Neuron (in vitro differentiated cells): ENCODE measurements around the gene FHAD1.

Experiments used
- H2AFZ ChIP-seq: one replicate; pipeline ENCODE4 v1.6.1; 2013; ENCODE audit warnings: low read depth, mild to moderate bottlenecking, inconsistent platforms, low read length, moderate library complexity
- H3K27me3 ChIP-seq: one replicate; pipeline ENCODE4 v1.6.1; 2013; ENCODE audit warnings: low read length; ENCODE audit not compliant: insufficient read depth
- H3K36me3 ChIP-seq: one replicate; pipeline ENCODE4 v1.6.1; 2013; ENCODE audit warnings: low read length; ENCODE audit not compliant: insufficient read depth
- H3K4me1 ChIP-seq: one replicate; pipeline ENCODE4 v1.6.1; 2013; ENCODE audit warnings: low read length; ENCODE audit not compliant: insufficient read depth
- H3K4me3 ChIP-seq: 2 replicates; pipeline ENCODE4 v1.5.1; 2013; ENCODE audit warnings: mild to moderate bottlenecking, low read length, moderate library complexity
- H3K9me3 ChIP-seq: one replicate; pipeline ENCODE4 v1.6.1; 2013; ENCODE audit warnings: low read length

FHAD1 gene

DNA sequence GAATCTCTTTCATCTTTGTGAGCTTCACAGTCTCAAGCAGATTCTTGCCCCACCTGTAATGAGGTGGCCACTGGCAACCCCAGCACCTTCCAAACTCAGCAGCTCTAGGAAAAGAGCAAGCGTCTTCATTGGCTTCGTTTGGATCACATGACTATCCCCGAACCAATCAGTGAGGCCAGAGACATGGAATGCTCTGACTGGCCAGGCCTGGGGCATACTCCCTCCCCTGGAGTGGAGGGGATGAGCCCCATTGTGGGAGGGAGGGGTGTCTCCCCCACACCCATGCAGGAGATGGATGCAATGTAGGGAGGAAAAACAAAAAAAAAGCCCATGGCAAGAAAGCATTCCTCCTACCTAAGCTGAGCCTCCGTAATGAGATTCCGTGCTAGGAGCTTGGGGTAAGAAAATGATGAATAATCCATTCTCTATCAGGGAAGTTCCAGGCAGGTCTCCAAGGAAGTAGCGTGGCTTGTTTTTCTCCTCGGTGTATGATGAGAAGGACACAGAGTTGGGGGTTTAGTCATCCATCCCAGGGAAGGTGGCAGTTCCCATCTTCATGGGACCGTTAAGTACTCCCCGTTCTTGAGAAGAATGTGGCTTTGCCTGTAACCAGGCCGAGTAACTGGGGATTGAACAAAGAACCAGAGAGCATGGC lies 32.7 kb downstream of the FHAD1 start:
- Histone ChIP-seq H3K27me3 (no peaks in the 10 kb centered on the region), H3K9me3 (peaks cover 2% of the 10 kb centered on the region), H3K36me3 (no peaks in the 10 kb centered on the region), H3K4me1 (peaks cover 8% of the 10 kb centered on the region), H2AFZ (no peak overlapping the region), H3K4me3 (no peak overlapping the region)

DNA sequence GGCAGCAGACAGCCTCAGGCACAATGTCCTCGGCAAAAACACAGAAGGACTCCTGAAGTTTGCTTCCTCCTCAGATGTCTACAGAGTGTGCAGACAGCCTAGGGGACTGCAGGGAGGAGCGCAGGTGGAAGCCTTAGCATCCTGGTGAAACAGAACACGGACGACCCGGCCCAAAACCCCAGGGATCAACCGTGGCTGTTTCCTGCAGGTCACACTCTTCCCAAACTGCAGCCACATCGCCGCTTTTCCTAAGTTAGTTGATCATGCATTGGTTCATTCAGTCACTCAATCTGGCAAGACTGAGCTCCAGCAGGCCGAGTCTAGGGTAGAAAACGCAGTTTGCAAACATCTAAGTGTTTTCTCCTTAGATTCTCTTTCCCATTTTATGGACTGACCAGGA lies 33.4 kb downstream of the FHAD1 start:
- H2AFZ ChIP-seq: no peak overlapping the region
- H3K4me1 ChIP-seq: peaks cover 5% of the 10 kb centered on the region
- H3K36me3 ChIP-seq: no peaks in the 10 kb centered on the region
- H3K9me3 ChIP-seq: peaks cover 2% of the 10 kb centered on the region
- H3K27me3 ChIP-seq: no peaks in the 10 kb centered on the region
- H3K4me3 ChIP-seq: no peak overlapping the region

DNA sequence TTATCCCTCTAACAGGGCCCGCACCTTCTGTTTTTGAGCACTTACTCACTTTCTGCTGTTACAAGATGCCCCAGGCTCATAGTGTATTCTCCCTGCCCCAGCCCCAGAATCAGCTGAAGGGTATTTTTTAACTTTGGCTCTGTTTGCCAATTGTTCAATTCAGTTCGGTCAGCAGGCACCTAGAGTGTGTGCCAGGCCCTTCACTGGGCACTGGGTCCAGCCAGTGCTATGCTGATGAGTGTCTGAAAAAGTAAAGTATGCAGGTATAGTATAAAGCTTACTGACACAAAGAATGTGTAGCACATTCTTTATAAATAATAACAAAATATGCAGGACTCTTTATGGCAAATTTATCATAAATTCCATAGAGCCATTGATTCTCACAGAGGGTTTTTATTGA lies 35.0 kb downstream of the FHAD1 start:
- H3K27me3 ChIP-seq: no peaks in the 10 kb centered on the region
- H3K4me1 ChIP-seq: no peaks in the 10 kb centered on the region
- no peak overlapping the region for H2AFZ ChIP-seq
- H3K4me3 ChIP-seq: no peak overlapping the region
- peaks cover 2% of the 10 kb centered on the region for H3K9me3 ChIP-seq
- H3K36me3 ChIP-seq: no peaks in the 10 kb centered on the region

DNA sequence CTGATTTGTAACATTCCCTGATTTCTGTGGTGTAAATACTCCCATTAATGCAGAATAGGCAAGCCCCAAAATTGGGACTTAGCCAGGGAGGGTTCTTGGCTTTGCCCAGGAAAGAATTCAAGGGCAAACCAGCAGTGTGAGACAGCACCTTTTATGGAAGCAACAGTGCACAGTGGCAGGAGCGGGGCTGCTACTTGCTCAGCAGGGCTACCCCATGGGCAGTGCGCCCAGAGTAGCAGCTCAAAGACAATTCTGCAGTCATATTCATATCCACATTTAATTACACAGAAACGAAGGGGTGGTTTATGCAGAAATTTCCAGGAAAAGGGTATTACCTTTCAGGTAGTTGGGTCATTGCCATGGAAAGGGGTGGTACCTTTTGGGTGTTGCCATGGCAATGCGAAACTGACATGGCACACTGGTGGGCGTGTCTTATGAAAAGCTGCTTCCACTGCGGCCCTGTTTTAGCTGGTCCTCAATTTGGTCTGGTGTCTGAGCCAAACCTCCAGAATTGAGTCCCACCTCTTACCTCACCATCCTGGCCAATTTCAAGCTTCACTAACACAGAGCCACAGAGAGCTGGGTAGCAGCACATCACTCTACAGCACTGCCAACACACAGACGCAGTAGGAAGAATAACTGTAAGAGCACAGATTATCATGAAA lies 35.9 kb downstream of the FHAD1 start:
- Histone ChIP-seq H3K36me3 (no peaks in the 10 kb centered on the region), H2AFZ (no peak overlapping the region), H3K4me3 (no peak overlapping the region), H3K4me1 (no peaks in the 10 kb centered on the region), H3K9me3 (peaks cover 2% of the 10 kb centered on the region), H3K27me3 (no peaks in the 10 kb centered on the region)

DNA sequence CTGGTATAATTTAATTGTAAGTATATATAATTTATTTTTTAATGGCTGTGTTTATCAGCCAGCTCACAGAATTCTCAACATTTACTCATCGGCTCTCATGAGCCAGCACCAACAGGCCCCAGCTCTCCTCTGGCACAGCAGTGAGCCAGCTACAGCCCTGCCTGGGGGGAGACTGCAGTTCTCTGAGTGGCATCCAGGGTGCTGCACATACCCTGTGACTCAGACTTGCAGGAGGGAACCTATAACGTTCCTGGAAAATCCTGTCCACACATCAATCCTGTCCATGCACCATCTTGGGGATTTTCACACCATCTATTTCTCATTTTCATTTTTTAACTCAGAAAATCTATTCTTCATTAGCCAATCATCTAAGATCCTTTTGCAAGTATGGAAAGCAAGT lies 36.5 kb downstream of the FHAD1 start:
- Histone ChIP-seq H3K36me3 (no peaks in the 10 kb centered on the region), H3K4me3 (no peak overlapping the region), H3K4me1 (no peaks in the 10 kb centered on the region), H3K9me3 (peaks cover 2% of the 10 kb centered on the region), H2AFZ (no peak overlapping the region), H3K27me3 (peaks cover 5% of the 10 kb centered on the region)

DNA sequence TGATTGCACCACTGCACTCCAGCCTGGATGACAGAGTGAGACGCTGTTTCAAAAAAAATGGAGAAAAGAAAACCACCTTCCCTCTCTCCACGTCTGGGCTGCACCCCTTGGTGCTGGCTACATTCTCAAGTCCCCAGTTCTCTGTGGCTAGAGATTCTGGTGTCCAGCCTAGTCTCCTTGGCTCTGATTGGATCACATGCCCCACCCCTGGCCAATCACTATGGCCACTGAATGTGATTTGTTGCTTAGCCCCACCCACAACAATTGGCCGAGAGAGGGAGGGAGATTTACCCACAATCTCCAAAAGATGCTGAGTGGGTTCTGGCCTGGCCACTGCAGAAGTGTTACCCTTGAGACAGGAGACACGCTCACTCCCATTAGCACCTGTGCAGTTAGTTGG lies 39.4 kb downstream of the FHAD1 start:
- peaks cover 2% of the 10 kb centered on the region for H3K9me3 ChIP-seq
- H3K36me3 ChIP-seq: no peaks in the 10 kb centered on the region
- H3K4me1 ChIP-seq: no peaks in the 10 kb centered on the region
- no peak overlapping the region for H2AFZ ChIP-seq
- peaks cover 5% of the 10 kb centered on the region for H3K27me3 ChIP-seq
- H3K4me3 ChIP-seq: no peak overlapping the region

DNA sequence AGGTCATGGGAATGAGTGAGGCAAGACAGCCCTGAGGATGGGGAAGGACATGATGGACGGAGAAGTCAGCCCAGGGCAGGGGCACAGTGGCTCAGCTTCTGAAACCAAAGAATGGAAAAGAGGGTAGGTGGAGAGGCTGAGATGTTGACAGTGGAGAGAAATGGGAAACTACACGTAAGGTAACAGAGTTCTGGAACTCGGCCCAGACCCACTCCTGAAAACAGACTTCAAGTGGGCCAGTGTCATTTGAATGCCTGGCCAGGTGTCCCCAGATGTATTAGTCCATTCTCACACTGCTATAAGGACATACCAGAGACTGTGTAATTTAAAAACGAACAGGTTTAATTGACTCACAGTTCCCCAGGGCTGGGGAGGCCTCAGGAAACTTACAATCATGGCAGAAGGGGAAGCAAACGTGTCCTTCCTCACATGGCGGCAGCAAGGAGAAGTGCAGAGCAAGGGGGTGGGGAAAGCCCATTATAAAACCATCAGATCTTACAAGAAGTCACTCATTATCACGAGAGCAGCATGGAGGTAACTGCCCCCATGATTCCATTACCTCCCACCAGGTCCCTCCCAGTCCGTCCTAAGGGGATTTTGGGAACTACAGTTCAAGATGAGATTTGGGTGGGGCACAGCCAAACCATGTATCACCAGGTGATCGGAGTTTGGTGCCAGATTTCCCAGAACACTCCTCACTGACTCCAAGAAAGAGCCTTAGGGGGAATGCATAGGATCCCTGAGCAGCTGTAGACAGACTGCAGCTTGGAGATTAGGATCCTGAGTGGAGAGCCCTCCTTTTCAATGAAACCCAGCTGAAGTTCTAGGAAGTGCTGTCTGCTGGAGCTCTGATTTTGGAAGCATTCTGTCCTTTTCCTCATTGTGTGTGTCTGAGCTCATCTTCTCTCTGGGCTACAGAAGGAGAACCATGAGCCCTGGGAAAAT lies 40.3 kb downstream of the FHAD1 start:
- Histone ChIP-seq H3K27me3 (peaks cover 5% of the 10 kb centered on the region), H3K36me3 (no peaks in the 10 kb centered on the region), H3K9me3 (peaks cover 2% of the 10 kb centered on the region), H2AFZ (no peak overlapping the region), H3K4me3 (no peak overlapping the region), H3K4me1 (no peaks in the 10 kb centered on the region)

DNA sequence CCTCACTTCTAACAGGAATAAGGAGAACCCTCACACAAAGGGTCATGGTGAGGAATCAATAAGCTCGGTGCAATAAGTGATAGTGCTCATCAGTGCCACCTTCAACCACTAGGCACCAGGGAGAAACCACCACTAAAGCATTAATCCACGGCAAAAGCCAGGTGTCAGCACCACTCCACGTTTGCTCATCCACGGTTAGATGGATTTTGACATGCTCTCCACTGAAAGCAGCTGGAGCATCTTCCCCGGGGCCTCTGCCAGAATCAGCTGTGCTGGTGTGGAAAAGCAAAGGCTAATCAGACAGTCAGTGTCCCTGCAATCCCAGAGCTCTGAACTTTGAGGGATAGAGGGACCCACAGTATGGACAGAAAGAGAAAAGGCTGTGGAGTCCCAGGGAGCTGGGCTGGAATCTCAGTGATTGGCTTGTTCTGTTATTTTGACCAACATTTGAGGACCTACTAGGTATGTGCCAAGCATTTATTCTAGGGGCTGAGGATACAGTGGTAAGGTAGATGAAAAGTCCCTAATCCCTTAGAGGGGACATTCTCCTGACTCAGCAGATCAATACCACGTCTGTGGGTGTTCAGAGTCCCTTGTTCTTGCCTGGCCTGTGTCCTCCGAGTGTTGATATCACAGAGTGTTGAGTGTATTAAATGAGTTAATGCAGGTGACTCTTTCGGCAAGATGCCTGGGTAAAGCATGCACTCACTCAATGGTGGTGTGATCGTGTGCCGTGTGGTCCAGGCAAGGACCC lies 41.3 kb downstream of the FHAD1 start:
- H3K36me3 ChIP-seq: no peaks in the 10 kb centered on the region
- H3K4me1 ChIP-seq: no peaks in the 10 kb centered on the region
- no peak overlapping the region for H3K4me3 ChIP-seq
- H3K27me3 ChIP-seq: peaks cover 5% of the 10 kb centered on the region
- H2AFZ ChIP-seq: no peak overlapping the region
- H3K9me3 ChIP-seq: no peaks in the 10 kb centered on the region

DNA sequence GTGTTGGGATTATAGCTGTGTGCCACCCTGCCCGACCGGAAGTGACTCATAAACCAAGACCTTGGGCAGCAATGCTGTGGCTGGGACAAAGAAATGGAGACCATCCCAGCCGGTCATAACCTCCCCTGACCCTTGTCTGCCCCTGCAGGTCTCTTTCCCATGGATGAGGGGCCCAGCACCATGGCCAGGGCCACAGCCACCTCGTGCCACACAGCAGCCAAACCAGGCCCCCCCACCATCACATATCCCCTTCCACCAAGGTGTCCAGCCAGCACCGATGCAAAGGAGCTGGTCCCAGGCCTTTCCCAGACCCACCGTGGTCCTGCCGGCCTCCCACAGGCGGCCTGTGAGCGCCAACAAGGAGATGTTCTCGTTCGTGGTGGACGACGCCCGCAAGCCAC lies 42.2 kb downstream of the FHAD1 start:
- no peaks in the 10 kb centered on the region for H3K9me3 ChIP-seq
- no peak overlapping the region for H3K4me3 ChIP-seq
- peaks cover 5% of the 10 kb centered on the region for H3K27me3 ChIP-seq
- H3K36me3 ChIP-seq: no peaks in the 10 kb centered on the region
- no peaks in the 10 kb centered on the region for H3K4me1 ChIP-seq
- H2AFZ ChIP-seq: no peak overlapping the region

DNA sequence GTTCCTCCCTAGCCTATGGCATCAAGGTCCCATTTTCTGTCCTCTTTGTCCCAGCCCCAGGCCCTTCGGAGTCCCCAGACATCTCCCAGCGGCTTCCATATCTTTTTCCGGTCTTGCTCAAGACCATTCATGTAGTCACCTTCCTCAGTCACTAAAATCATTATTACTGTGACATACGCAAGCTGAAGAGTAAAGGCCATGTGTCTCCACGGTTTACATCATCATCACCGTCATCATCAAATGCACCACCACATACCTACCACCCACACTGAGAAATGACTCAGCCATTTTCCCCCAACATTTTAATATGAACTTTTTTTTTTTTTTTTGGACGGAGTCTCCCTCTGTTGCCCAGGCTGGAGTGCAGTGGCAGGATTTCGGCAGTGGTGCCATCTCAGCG lies 43.4 kb downstream of the FHAD1 start:
- no peak overlapping the region for H2AFZ ChIP-seq
- H3K4me1 ChIP-seq: no peaks in the 10 kb centered on the region
- no peak overlapping the region for H3K4me3 ChIP-seq
- no peaks in the 10 kb centered on the region for H3K9me3 ChIP-seq
- H3K36me3 ChIP-seq: no peaks in the 10 kb centered on the region
- H3K27me3 ChIP-seq: peaks cover 5% of the 10 kb centered on the region

DNA sequence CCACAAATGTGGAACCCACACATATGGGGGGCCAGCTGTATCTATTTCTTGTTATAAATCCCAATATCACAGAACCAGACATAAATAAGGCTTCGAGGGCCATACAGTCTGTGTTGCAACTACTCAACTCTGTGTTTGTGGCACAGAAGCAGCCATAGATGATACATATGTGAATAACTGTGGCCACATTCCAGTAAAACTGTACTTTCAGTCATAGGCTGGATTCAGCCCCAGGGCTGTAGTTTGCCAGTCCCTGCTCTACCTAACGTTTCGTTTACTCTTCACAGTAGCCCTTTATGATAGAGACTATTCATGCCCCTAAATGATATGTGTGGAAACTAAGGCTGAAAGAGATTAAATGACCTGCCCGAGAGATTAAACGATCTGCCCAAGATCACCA lies 48.7 kb downstream of the FHAD1 start:
- no peaks in the 10 kb centered on the region for H3K9me3 ChIP-seq
- H3K27me3 ChIP-seq: no peaks in the 10 kb centered on the region
- H3K4me1 ChIP-seq: no peaks in the 10 kb centered on the region

DNA sequence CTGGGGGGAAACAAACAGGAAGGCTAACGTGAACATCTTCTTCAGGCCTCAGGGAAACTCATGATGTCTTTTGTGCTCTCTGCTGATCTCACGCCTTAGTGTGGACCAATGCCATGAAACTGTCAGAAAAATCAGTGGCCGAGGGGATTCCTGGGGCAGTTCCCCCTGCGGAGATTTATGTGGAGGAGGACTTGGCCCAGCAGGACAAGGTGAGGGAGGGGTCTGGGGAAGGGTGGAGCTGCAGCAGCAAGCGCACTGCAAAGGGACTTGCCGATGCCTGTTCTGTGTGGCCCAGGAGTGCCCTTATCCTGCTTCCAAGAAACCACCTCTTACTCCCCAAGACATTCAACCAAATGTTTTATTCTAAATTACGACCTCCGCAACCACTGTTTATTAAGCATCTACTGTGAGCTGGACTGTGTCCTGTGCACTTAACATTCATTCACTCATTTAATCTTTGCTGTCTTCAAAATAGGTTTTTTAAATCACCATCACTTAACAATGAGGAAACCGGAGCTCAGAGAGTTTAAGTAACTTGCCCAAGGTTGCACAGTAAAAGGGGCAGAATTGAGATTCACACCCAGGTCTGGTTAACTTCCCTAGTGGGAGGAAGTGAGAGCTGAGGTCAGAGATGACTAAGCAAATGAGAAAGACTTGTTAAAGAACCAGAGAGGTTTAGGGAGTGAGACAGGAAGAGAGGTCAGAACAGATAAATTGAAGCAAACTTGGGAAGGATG lies 49.7 kb downstream of the FHAD1 start:
- no peaks in the 10 kb centered on the region for H3K4me1 ChIP-seq

More for the DNA sequence above, 48.7 kb downstream of the FHAD1 start:
- Histone ChIP-seq H3K36me3 (no peaks in the 10 kb centered on the region), H3K4me3 (no peak overlapping the region), H2AFZ (no peak overlapping the region)

More for the DNA sequence above, 49.7 kb downstream of the FHAD1 start:
- Histone ChIP-seq H3K9me3 (no peaks in the 10 kb centered on the region), H3K36me3 (no peaks in the 10 kb centered on the region), H3K4me3 (no peak overlapping the region), H2AFZ (no peak overlapping the region), H3K27me3 (no peaks in the 10 kb centered on the region)
